ENCODE data around the gene CD37.
"Not testable (repeated sequence)": the region's sequence is repeated elsewhere in the genome, so short reads cannot be mapped to it uniquely, and the experiment has no call there.

Gene CD37

GRCh38 chr19:49335071-49335783 is at the start of gene CD37:
Gene CD37 (plus strand): TSS chr19:49335406. CDS start chr19:49335541, 135 bp downstream.
- DNase-seq (ENCODE audit: low spot score), result peak; percentile 50

GRCh38 chr19:49287141-49287770 is 48.0 kb upstream of the CD37 start:
- no peak for DNase-seq (ENCODE audit: low spot score)

- DNase-seq (ENCODE audit: low spot score), result not testable (repeated sequence)
Observed at GRCh38 chr19:49288205-49288604, 47.0 kb upstream of the CD37 start.

GRCh38 chr19:49289286-49289685 is 45.9 kb upstream of the CD37 start:
- not testable (repeated sequence) for DNase-seq (ENCODE audit: low spot score)

GRCh38 chr19:49290517-49290916 is 44.7 kb upstream of the CD37 start:
- DNase-seq (ENCODE audit: low spot score), result no peak

GRCh38 chr19:49294401-49294800 is 40.8 kb upstream of the CD37 start:
- DNase-seq (ENCODE audit: low spot score), result no peak

GRCh38 chr19:49295208-49295880 is 39.9 kb upstream of the CD37 start:
- DNase-seq (ENCODE audit: low spot score), result no peak

GRCh38 chr19:49297403-49297802 is 37.8 kb upstream of the CD37 start:
- DNase-seq (ENCODE audit: low spot score), result no peak

- not testable (repeated sequence) for DNase-seq (ENCODE audit: low spot score)
Observed at GRCh38 chr19:49298653-49299052, 36.6 kb upstream of the CD37 start.

- DNase-seq (ENCODE audit: low spot score), result peak; percentile 80
Observed at GRCh38 chr19:49301165-49301865, 33.9 kb upstream of the CD37 start.

- DNase-seq (ENCODE audit: low spot score), result no peak
Observed at GRCh38 chr19:49301866-49302252, 33.3 kb upstream of the CD37 start.

- not testable (repeated sequence) for DNase-seq (ENCODE audit: low spot score)
Observed at GRCh38 chr19:49306734-49307133, 28.5 kb upstream of the CD37 start.

GRCh38 chr19:49309087-49309486 is 26.1 kb upstream of the CD37 start:
- no peak for DNase-seq (ENCODE audit: low spot score)

GRCh38 chr19:49315111-49315510 is 20.1 kb upstream of the CD37 start:
- no peak for DNase-seq (ENCODE audit: low spot score)

GRCh38 chr19:49316284-49316683 is 18.9 kb upstream of the CD37 start:
- DNase-seq (ENCODE audit: low spot score), result no peak

GRCh38 chr19:49318296-49318695 is 16.9 kb upstream of the CD37 start:
- DNase-seq (ENCODE audit: low spot score), result no peak

- DNase-seq (ENCODE audit: low spot score), result no peak
Observed at GRCh38 chr19:49324801-49325576, 10.2 kb upstream of the CD37 start, which contains the start of gene SLC6A16. Gene SLC6A16 (minus strand): TSS chr19:49325191. CDS start chr19:49311347, 13,844 bp downstream.

GRCh38 chr19:49325756-49326155 is 9.4 kb upstream of the CD37 start:
- DNase-seq (ENCODE audit: low spot score), result not testable (repeated sequence)

GRCh38 chr19:49326165-49326704 is 9.0 kb upstream of the CD37 start:
- no peak for DNase-seq (ENCODE audit: low spot score)

GRCh38 chr19:49327878-49328544 is 7.2 kb upstream of the CD37 start:
- peak; percentile 55 for DNase-seq (ENCODE audit: low spot score)

- DNase-seq (ENCODE audit: low spot score), result no peak
Observed at GRCh38 chr19:49328741-49329140, 6.5 kb upstream of the CD37 start.

Measured in activated CD4-positive, alpha-beta T cell treated with anti-CD3 and anti-CD28 coated beads, Interleukin-2, Interleukin-4, amounts not matched to agents 100 ng/mL and 50 ng/mL, durations not matched to agents 16 hours and 8 hours (primary cell).